HTERT RPE-1 (cell line): ENCODE results near the gene TLDC2.
"Not testable (repeated sequence)": the region's sequence is repeated elsewhere in the genome, so short reads cannot be mapped to it uniquely, and the experiment has no call there.

Experiments
- in situ Hi-C: fragments of 300-500 bp; cut with MboI; formaldehyde crosslinking; loops from 4 replicates; pipeline ENCODE4 v1.14.3; 2020; ENCODE audit warnings: low sequenced_read_pairs

Gene TLDC2

GRCh38 chr20:36866681-36867495, 9.1 kb upstream of the TLDC2 start:
- in situ Hi-C loops = no loop called here

- in situ Hi-C loops = no loop called here
These were observed 4.0 kb upstream of the TLDC2 start for GRCh38 chr20:36871640-36872570.

GRCh38 chr20:36872852-36873251, 3.1 kb upstream of the TLDC2 start:
- in situ Hi-C loops = no loop called here

GRCh38 chr20:36873498-36874189, 2.3 kb upstream of the TLDC2 start:
- in situ Hi-C loops = no loop called here

GRCh38 chr20:36875093-36875492, 845 bp upstream of the TLDC2 start:
- in situ Hi-C loops = not testable (repeated sequence)

- in situ Hi-C loops = no loop called here
These were observed 515 bp downstream of the TLDC2 start for GRCh38 chr20:36876473-36876833.

- in situ Hi-C loops = no loop called here
These were observed 3.0 kb downstream of the TLDC2 start for GRCh38 chr20:36878941-36879340.

GRCh38 chr20:36880741-36881250, 4.9 kb downstream of the TLDC2 start:
- in situ Hi-C loops = no loop called here

GRCh38 chr20:36881331-36881730, 5.4 kb downstream of the TLDC2 start:
- in situ Hi-C loops = no loop called here

GRCh38 chr20:36881888-36882287, 6.0 kb downstream of the TLDC2 start:
- in situ Hi-C loops = no loop called here

- in situ Hi-C loops = no loop called here
These were observed 8.1 kb downstream of the TLDC2 start for GRCh38 chr20:36883977-36884535.

GRCh38 chr20:36885356-36885755, 9.4 kb downstream of the TLDC2 start:
- in situ Hi-C loops = no loop called here

GRCh38 chr20:36886859-36887751, 11.2 kb downstream of the TLDC2 start:
- in situ Hi-C loops = no loop called here

GRCh38 chr20:36887752-36888090, 11.8 kb downstream of the TLDC2 start:
- in situ Hi-C loops = no loop called here

- in situ Hi-C loops = no loop called here
These were observed 13.1 kb downstream of the TLDC2 start for GRCh38 chr20:36888880-36889516.

GRCh38 chr20:36890586-36890985, 14.6 kb downstream of the TLDC2 start:
- in situ Hi-C loops = no loop called here

- in situ Hi-C loops = no loop called here
These were observed 15.3 kb downstream of the TLDC2 start for GRCh38 chr20:36891211-36891610.

GRCh38 chr20:36893801-36894200, 17.9 kb downstream of the TLDC2 start:
- in situ Hi-C loops = no loop called here

- in situ Hi-C loops = no loop called here
These were observed 19.1 kb downstream of the TLDC2 start for GRCh38 chr20:36895036-36895435.
